NCI-H1417 (cell line): Measurements from ENCODE around the gene KRT5.
A peak's percentile ranks its signal among the peaks of the same experiment; 100 is the strongest.

Source experiments
- DNase-seq, 3 experiments: peaks; one replicate each; lab custom pipeline; 2025; lab: John Stamatoyannopoulos, UW

The KRT5 gene

GRCh38 chr12:52519826-52520662 lies at the start of gene KRT5:
Gene KRT5, minus strand, starts transcription at chr12:52520394. Its CDS starts 98 bp downstream, at chr12:52520296.
- DNase-seq, result peak in 2 of 3 experiments; percentile 33 to 56

- DNase-seq, result no peak
Measured at GRCh38 chr12:52568111-52568510, 47.9 kb upstream of the KRT5 start.

- peak in 1 of 3 experiments; percentile 11 for DNase-seq
Measured at GRCh38 chr12:52566847-52567291, 46.7 kb upstream of the KRT5 start.

GRCh38 chr12:52564582-52564981 lies 44.4 kb upstream of the KRT5 start:
- no peak for DNase-seq

- DNase-seq, result peak in 2 of 3 experiments; percentile 17 to 55
Measured at GRCh38 chr12:52561880-52562449, 41.8 kb upstream of the KRT5 start.

DNA sequence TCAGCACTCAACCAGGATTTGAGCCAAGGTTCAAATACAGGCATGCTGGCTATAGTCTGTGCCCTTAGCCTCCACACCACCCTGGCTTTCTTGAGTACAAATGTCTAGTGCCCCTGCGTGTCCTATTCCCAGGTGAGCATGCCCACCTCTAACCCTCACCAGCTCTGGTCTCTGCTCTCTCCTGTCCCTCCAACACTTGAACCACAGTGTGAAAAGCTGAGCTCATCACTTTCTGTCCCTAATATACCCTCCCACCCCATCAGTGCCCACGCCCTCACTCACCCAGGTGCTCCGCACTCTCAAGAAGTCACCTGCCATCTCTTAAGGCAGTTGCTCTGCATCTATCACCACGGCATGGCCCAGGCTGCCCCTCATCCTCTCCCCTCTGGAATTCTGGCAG lies 39.8 kb upstream of the KRT5 start:
- no peak for DNase-seq

- DNase-seq, result no peak
Measured at GRCh38 chr12:52558781-52559445, 38.7 kb upstream of the KRT5 start.

DNA sequence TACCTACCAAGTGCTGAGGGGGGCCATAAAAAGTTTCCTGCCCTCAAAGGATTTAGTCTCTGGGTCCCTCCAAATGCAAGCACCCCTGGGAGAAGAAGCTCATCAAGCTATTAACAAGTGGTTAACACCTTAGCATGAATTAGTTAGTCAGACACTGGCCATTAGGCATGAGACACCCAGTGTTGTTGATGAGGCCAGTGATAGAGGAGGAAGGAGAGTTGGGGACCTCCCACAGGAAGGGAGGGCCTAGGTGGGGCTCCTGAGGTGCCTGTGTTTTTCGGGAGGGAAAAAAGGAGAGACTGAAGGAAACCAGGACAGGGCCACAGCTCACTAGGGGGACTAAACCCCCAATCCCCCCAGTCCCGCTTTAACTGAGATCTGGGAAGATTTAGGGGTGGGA lies 37.3 kb upstream of the KRT5 start:
- DNase-seq, result no peak

DNA sequence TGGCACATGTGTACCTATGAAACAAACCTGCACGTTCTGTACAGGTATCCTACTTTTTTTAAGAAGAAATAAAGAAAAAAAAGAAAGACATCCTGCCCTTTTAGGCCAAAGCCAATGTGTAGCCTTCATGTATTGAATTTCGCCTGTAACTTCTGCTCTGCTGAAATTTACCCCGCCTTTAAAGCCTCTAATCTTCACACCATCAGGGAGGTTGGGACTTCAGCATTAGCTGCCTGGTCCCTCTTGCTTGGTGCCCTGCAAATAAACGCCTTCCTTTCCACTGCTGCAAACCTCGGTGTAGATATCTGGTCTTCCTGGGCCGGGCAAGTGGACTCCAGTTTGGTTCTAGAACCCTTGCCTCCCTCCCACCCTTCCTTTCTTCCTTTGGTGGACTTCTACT lies 35.4 kb upstream of the KRT5 start:
- no peak for DNase-seq

- no peak for DNase-seq
Measured at GRCh38 chr12:52552681-52553195, 32.5 kb upstream of the KRT5 start, which contains the start of gene KRT71. Gene KRT71, minus strand, starts transcription at chr12:52553145. Its CDS starts 68 bp downstream, at chr12:52553077.

GRCh38 chr12:52552055-52552454 lies 31.9 kb upstream of the KRT5 start:
- DNase-seq, result no peak

GRCh38 chr12:52551216-52551865 lies 31.1 kb upstream of the KRT5 start:
- no peak for DNase-seq

DNA sequence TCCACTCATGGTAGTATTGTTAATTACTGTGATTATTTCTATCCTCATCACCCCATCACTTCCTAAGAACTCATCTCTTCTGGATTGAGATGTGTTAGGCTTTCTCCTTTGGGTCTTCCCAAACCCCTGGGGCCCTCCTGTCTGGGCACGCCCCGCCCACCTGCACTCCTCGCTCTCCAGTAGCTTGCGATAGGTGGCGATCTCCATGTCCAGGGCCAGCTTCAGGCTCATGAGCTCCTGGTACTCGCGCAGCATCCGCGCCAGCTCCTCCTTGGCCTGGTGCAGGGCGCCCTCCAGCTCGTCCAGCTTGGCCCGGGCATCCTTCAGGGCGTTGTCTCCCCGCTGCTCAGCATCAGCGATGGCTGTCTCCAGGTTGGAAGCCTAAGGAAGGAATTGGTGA lies 25.9 kb upstream of the KRT5 start:
- DNase-seq, result no peak

- DNase-seq, result no peak
Measured at GRCh38 chr12:52543985-52544883, 24.0 kb upstream of the KRT5 start.

DNA sequence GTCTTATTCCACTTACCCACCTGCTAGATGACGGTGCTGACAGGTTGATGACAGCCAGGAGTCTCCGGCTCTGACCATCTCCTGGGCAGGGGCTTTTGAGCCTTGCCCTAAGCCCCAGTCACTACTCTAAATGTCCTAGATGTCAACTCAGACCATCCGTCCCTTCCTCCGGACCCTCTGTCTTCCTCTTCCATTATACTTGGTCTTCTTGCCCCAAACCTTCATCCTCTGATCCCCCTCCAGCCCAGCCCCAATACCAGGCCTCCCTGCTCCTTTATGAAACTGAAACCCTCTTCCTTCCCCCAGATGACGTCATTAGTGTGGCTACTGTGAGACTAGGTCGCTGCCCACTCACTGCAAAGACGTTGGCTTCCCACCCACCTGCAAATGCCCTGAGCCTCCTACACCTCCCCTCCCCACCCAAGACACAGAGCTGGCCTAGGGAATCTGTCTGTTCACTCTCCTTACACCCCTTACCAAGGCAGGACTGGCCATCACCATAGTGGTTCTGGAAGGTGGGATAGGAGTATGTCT lies 22.7 kb upstream of the KRT5 start:
- DNase-seq, result no peak

GRCh38 chr12:52542157-52542556 lies 22.0 kb upstream of the KRT5 start:
- no peak for DNase-seq

DNA sequence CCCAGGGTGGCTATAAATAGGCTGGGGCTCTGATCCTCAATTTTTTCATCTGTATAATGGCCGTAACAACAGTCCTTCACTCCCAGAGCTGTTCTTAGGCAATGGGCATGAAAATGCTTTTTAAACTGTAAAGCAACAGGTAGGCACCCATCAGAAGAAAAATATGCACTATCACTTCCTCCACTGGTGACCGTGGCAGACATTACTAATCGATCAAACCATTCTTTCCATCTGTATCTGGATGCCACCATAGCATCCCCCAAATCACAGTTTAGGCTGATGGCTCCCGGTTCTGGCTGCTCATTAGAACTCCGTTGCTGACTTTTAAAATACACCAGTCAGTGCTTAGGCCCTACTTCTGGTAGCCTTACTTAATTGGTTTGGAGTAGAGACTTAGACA lies 21.5 kb upstream of the KRT5 start:
- no peak for DNase-seq

DNA sequence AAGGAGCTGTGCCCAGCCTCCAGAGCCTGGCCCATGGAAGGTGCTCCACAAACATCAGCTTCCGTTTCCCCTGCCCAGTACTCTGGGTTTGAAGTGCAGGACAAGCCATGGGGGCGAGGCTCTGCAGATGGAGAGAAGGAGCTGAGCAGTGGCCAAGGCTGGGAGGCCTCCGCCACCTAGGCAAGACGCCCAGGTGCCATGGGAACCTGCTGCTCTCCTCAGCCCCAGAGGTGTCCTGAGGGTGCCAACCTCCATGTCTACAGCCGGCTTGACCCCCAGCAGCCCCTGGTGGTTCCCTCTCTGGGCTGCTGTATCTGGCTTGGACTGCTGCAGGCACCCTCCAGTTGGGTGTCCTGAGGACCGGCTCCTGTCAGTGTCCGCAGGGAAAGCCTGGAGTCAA lies 20.3 kb upstream of the KRT5 start:
- DNase-seq, result no peak

GRCh38 chr12:52539821-52540173 lies 19.6 kb upstream of the KRT5 start:
- DNase-seq, result no peak

- peak; percentile 34 to 85 (median 76) for DNase-seq
Measured at GRCh38 chr12:52539083-52539820, 19.1 kb upstream of the KRT5 start.
